Stimulated activated CD4-positive, alpha-beta T cell treated with anti-CD3 and anti-CD28 coated beads, Interleukin-15, amount 100 ng/mL, for 1 hour (primary cell): ENCODE data around the gene GABRP.

ENCODE experiments used
- DNase-seq, 2 donors: peaks; one replicate each; pipeline ENCODE4 v3.0.0-alpha.2; 2020; ENCODE audit warnings: low read depth in 1 of 2, low spot score in 1 of 2

Gene GABRP

GRCh38 chr5:170860818-170861666 lies 77.5 kb downstream of the GABRP start:
- no peak for DNase-seq

DNA sequence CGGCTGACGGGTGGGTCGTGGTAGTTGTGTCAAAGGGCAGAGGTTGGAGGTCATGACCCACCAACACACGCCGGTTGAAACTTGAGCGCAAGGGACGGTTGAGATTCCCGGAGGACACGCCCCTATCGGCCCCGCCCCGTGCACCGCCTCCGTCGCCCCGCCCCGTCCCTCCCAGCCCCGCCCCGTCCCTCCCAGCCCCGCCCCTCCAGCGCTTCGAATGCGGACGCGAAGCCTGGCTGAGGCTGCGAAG lies 78.1 kb downstream of the GABRP start:
- no peak for DNase-seq

DNA sequence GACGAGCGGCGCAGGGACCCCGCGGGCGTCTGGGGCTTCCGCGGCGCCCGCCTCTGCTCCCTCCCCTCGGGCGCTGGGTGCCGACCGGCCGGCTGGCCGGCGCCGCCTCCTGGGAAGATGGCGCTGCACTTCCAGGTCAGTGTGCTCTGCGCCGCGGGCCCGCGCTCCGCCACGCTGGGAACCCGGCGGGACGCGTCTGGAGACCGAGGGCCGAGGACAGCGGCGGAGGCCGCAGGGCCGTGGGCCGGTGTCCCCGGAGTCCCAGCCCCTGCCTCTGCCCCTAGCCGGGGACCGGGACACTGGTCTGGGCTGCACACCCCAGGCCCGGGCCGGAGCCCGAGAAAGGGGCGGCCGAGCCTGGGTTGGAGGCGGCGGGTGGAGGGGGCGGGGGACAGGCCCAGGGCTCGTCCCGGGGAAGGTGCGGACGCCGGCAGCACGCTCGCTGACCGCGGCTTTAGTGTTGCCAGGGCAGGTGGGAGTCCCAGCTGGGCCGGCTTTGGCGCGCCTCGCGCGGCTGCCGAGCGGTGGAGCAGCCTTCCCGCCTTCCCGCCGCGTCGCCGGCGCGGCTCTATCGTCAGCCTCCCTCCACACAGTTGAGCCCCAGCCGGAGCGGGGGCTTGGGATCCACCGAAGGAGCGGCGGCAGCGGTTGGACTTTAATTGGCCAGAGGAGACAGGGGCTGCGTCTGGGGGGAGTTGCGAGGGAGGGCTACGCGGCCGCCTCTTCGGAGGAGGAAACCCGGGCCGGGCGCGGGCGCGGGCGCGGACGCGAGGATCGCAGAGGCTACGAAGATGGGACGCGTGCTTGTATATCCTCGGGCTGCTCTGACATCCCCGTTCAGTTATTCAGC lies 78.6 kb downstream of the GABRP start, which contains the start of gene RANBP17:
Gene RANBP17, plus strand, starts transcription at position 102 of the 850 bp plus-strand sequence.
- DNase-seq: no peak

GRCh38 chr5:170863646-170864045 lies 80.1 kb downstream of the GABRP start:
- no peak for DNase-seq
